Pancreas (tissue), 10 donors: ENCODE measurements around the gene WBP2NL. TPM values are rescaled to one million over a fixed set of nuclear protein-coding genes. Genes with fewer than 3 reads are reported as not detected.

Experiments used
- ATAC-seq, 4 donors: fragments of 200-7000 bp; cut with Tn5 transposase; one replicate each; pipeline versions ENCODE4 v1.8.0 to v1.9.1; 2020; ENCODE audit warnings: mild to moderate bottlenecking in 4 of 4, moderate library complexity in 4 of 4
- DNase-seq, 6 donors: peaks; one replicate each; pipeline ENCODE4 v3.0.0-alpha.2; 2020
- FAIRE-seq: peaks from 2 replicates; lab custom pipeline; 2012; peaks lifted over from hg19 to GRCh38; lab: Jason Lieb, UNC
- H3K27ac ChIP-seq, 4 donors: fragments of 200-600 bp; sonication (generic); 1 replicate in 3 of 4; 2 replicates in 1 of 4; pipeline versions ENCODE4 v1.5.0 to v1.8.0; 2020
- H3K27me3 ChIP-seq, 4 donors: fragments of 200-600 bp; one replicate each; pipeline ENCODE4 v1.8.0; 2021
- H3K36me3 ChIP-seq, 3 donors: fragments of 200-600 bp; sonication (generic) in 1 of 3; one replicate each; pipeline versions ENCODE4 v1.5.0 to v1.8.0; 2020 to 2021
- H3K4me1 ChIP-seq, 3 donors: fragments of 200-600 bp; one replicate each; pipeline ENCODE4 v1.8.0; 2021
- H3K4me3 ChIP-seq, 4 donors: fragments of 200-600 bp; sonication (generic) in 2 of 4; one replicate each; pipeline versions ENCODE4 v1.5.0 to v1.8.0; 2020 to 2021
- H3K9me3 ChIP-seq, 4 donors: fragments of 200-600 bp; one replicate each; pipeline ENCODE4 v1.8.0; 2021
- CTCF ChIP-seq, 4 donors: fragments of 200-600 bp; sonication (generic) in 3 of 4; IDR thresholded peaks; one replicate each; pipeline versions ENCODE4 v1.5.0 to v1.8.0; 2021; ENCODE audit warnings: antibody characterized with exemption in 4 of 4
- WGBS, 2 donors: extraction: QIAGEN DNeasy Blood & Tissue Kit; methylation state at CpG; one replicate each; pipeline ENCODE4 v1.1.7; 2013; 5-methylcytosine and 5-hydroxymethylcytosine counted together
- intact Hi-C, 3 donors: fragments of 100-400 bp; cut with DNase I; formaldehyde crosslinking; loops; one replicate each; pipeline versions ENCODE4 v1.11.1 to v1.14.2; 2022
- polyA plus RNA-seq, 2 donors: library from polyadenylated mRNA; stranded (reverse); fragments of 200-250 nt; gene quantifications; one replicate each; pipeline ENCODE4 v1.2.3, GENCODE V29; 2013
- total RNA-seq, 6 donors: library from RNA; stranded (reverse); fragmentation: NEBNext Ultra II Directional in 4 of 6; extraction: Animal tissue kit (Norgen Biotek cat#: 25700) in 4 of 6; gene quantifications; one replicate each; pipeline versions ENCODE4 v1.2.1 to v1.2.4, GENCODE V29; 2021 to 2023
- donor health status: healthy with polysubstance abuse.
- donor health status: DM: no; HTN: no; CAD: no; lungs with moderate emphysema.
- donor health status: DM: no; HTN: no; CAD: no.
- donor health status: control.
- donor health status: control.
- donor health status: Bipolar disorder and iron deficiency.
- donor health status: DM: yes; HTN: yes; CAD: no.
- donor health status: DM: no; HTN: no; CAD: no.
- donor health status: DM: no; HTN: no; CAD: no.
- donor health status: DM: yes; HTN: yes; CAD: no.

Gene WBP2NL
- total and polyA plus RNA-seq, 8 donors: 1.3 to 2.8 (median 1.7) TPM

DNA sequence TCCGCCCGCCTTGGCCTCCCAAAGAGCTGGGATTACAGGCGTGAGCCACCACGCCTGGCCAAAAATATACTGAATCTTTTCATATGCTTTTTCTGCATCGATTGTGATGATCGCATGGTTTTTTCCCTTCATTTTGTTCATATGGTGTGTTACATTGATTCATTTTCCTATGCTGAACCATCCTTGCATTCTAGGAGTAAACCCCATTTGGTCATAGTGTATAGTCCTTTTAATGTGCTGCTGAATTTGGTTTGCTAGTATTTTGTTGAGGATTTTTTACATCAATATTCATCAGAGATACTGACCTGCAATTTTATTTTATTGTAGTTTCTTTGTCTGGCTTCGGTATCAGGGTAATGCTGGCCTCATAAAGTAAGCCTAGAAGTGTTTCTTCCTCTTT is 12.2 kb downstream of the WBP2NL start:
- Histone ChIP-seq H3K36me3 (no peaks in the 10 kb centered on the region), H3K27ac (no peak overlapping the region), H3K9me3 (no peaks in the 10 kb centered on the region), H3K27me3 (no peaks in the 10 kb centered on the region), H3K4me1 (no peaks in the 10 kb centered on the region), H3K4me3 (no peak overlapping the region)
- no peak for DNase-seq
- no peak for TF ChIP-seq CTCF (IDR thresholded peaks at IDR 0.05)
- no peak for FAIRE-seq
- 81 to 96% methylated on average over 7 of the region's 7 CpGs for WGBS, 2 donors
- intact Hi-C loops: no loop called here
- ATAC-seq: no peak

DNA sequence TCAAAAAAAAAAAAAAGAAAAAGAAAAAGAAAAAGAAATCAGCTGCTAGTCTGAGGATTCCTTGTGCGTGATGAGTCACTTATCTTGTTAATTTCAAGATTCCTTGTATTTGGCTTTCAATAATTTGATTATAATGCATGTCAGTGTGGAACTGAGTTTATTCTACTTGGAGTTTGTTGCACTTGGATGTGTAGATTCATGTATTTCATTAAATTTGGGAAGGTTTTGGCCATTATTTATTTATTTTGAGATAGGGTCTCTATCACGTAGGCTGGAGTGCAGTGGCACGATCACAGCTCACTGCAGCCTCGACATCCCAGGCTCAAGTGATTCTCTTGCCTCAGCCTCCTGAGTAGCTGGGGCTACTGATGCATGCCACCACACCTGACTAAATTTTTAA is 14.8 kb downstream of the WBP2NL start:
- ATAC-seq (no peak), FAIRE-seq (no peak), DNase-seq (no peak)
- 82 to 93% methylated on average over 4 of the region's 4 CpGs for WGBS, 2 donors
- no peaks in the 10 kb centered on the region for H3K9me3 ChIP-seq
- no peak for TF ChIP-seq CTCF (IDR thresholded peaks at IDR 0.05)
- H3K27ac ChIP-seq: no peak overlapping the region
- no peaks in the 10 kb centered on the region for H3K36me3 ChIP-seq
- H3K27me3 ChIP-seq: no peaks in the 10 kb centered on the region
- H3K4me1 ChIP-seq: no peaks in the 10 kb centered on the region
- intact Hi-C loops: no loop called here
- no peak overlapping the region for H3K4me3 ChIP-seq

DNA sequence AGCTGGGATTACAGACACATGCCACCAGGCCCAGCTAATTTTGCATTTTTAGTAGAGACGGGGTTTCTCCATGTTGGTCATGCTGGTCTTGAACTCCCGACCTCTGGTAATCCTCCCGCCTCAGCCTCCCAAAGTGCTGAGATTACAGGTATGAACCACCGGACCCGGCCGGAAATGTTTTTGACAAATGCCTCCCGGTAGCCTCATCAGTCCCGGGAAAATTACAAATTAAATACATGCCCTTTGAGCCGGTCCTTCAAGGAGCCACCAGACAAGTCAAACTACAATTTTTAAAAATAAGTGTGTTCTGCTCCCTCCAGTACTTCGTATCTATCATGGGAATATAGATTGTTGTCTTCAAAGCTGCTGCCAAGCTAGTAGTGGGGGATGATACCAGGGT is 17.5 kb downstream of the WBP2NL start:
- intact Hi-C loops: no loop called here
- 68 to 69% methylated on average over 10 of the region's 10 CpGs for WGBS, 2 donors

GRCh38 chr22:42018224-42018623 is 19.6 kb downstream of the WBP2NL start:
- no peak for TF ChIP-seq CTCF (IDR thresholded peaks at IDR 0.05)
- Histone ChIP-seq H3K27ac (no peak overlapping the region), H3K4me1 (no peaks in the 10 kb centered on the region), H3K27me3 (no peaks in the 10 kb centered on the region), H3K36me3 (no peaks in the 10 kb centered on the region), H3K4me3 (no peak overlapping the region), H3K9me3 (no peaks in the 10 kb centered on the region)
- no peak for ATAC-seq
- no peak for FAIRE-seq
- no peak for DNase-seq
- 82 to 87% methylated on average over 1 of the region's 1 CpG for WGBS, 2 donors
- intact Hi-C loops: no loop called here

More for the DNA sequence above, 17.5 kb downstream of the WBP2NL start:
- FAIRE-seq (no peak), ATAC-seq (no peak), DNase-seq (no peak)
- no peak overlapping the region for H3K4me3 ChIP-seq
- no peaks in the 10 kb centered on the region for H3K27me3 ChIP-seq
- H3K9me3 ChIP-seq: no peaks in the 10 kb centered on the region
- H3K36me3 ChIP-seq: no peaks in the 10 kb centered on the region
- no peak for TF ChIP-seq CTCF (IDR thresholded peaks at IDR 0.05)
- no peak overlapping the region for H3K27ac ChIP-seq
- no peaks in the 10 kb centered on the region for H3K4me1 ChIP-seq

- intact Hi-C loops: no loop called here
- no peaks in the 10 kb centered on the region for H3K36me3 ChIP-seq
- ATAC-seq (no peak), DNase-seq (no peak), FAIRE-seq (no peak)
- TF ChIP-seq CTCF (IDR thresholded peaks at IDR 0.05): no peak
- no peak overlapping the region for H3K27ac ChIP-seq
- no peaks in the 10 kb centered on the region for H3K9me3 ChIP-seq
- 73 to 79% methylated on average over 2 of the region's 2 CpGs for WGBS, 2 donors
- no peaks in the 10 kb centered on the region for H3K27me3 ChIP-seq
- no peak overlapping the region for H3K4me3 ChIP-seq
- no peaks in the 10 kb centered on the region for H3K4me1 ChIP-seq
Observed at GRCh38 chr22:42021571-42021970, 23.0 kb downstream of the WBP2NL start.
